Lower leg skin (tissue), 3 donors: ENCODE measurements around the gene HRH1.

Source experiments
- CTCF ChIP-seq, 3 donors: fragments of 450-650 bp; IDR thresholded peaks; one replicate each; pipeline ENCODE4 v1.5.1; 2016; ENCODE audit warnings: antibody characterized with exemption in 3 of 3, mild to moderate bottlenecking in 3 of 3, moderate library complexity in 2 of 3
- POLR2A ChIP-seq, 2 donors: fragments of 450-650 bp; IDR thresholded peaks; one replicate each; pipeline ENCODE4 v1.6.1; 2016 to 2017; ENCODE audit warnings: antibody characterized with exemption in 2 of 2, mild to moderate bottlenecking in 1 of 2, moderate library complexity in 1 of 2

GRCh38 chr3:11291808-11292207 lies 137.5 kb downstream of the HRH1 start:
- no peak for TF ChIP-seq CTCF (IDR thresholded peaks at IDR 0.05)
- no peak for TF ChIP-seq POLR2A (IDR thresholded peaks at IDR 0.05)
